Gastroesophageal sphincter (tissue), 3 donors: ENCODE measurements around the gene CTNND2.

Experiments
- POLR2A ChIP-seq, 2 donors: fragments of 450-650 bp; IDR thresholded peaks; one replicate each; pipeline ENCODE4 v1.6.1; 2017; ENCODE audit warnings: antibody characterized with exemption in 2 of 2, mild to moderate bottlenecking in 2 of 2, moderate library complexity in 1 of 2
- TF ChIP-seq, protein P1 (sequence below), 4 experiments: fragments of 200-600 bp in 2 of 4; fragments of 450-650 bp in 2 of 4; sonication (generic) in 1 of 4; IDR thresholded peaks; one replicate each; pipeline ENCODE4 v1.5.1; 2017 to 2019; ENCODE audit warnings: antibody characterized with exemption in 4 of 4, mild to moderate bottlenecking in 2 of 4, moderate library complexity in 2 of 4

DNA sequence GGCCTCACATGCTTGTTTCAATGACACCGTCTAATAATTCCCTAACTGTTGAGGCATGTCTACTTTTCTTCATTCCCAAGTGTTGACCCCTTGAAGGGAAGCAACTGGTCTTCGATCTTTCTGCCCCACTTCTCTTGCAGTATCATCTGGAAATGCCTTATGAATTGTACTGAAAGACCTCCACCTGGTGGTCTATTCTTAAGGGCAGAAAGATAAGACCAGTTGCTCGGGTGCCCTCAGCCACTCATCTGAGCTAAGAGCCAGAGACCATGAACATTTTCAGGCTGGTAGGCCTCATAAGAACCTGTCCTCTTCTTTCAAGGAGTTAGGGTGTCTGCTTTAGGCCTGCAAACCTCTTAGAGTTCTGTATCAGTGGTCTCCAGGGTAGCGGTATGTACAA is 542.5 kb downstream of the CTNND2 start:
- TF ChIP-seq, protein P1, sequence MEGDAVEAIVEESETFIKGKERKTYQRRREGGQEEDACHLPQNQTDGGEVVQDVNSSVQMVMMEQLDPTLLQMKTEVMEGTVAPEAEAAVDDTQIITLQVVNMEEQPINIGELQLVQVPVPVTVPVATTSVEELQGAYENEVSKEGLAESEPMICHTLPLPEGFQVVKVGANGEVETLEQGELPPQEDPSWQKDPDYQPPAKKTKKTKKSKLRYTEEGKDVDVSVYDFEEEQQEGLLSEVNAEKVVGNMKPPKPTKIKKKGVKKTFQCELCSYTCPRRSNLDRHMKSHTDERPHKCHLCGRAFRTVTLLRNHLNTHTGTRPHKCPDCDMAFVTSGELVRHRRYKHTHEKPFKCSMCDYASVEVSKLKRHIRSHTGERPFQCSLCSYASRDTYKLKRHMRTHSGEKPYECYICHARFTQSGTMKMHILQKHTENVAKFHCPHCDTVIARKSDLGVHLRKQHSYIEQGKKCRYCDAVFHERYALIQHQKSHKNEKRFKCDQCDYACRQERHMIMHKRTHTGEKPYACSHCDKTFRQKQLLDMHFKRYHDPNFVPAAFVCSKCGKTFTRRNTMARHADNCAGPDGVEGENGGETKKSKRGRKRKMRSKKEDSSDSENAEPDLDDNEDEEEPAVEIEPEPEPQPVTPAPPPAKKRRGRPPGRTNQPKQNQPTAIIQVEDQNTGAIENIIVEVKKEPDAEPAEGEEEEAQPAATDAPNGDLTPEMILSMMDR (IDR thresholded peaks at IDR 0.05): no peak
- no peak for TF ChIP-seq POLR2A (IDR thresholded peaks at IDR 0.05)
